HUES64 (cell line): Measurements from ENCODE around the gene DCHS1.

ENCODE experiments used
- H3K27ac ChIP-seq: 2 replicates; pipeline ENCODE4 v1.7.0; 2013; ENCODE audit warnings: low read depth, low read length, inconsistent platforms
- H3K27me3 ChIP-seq: 2 replicates; pipeline ENCODE4 v1.6.1; 2013; ENCODE audit warnings: mild to moderate bottlenecking, low read length; ENCODE audit not compliant: insufficient read depth
- H3K36me3 ChIP-seq: 2 replicates; pipeline ENCODE4 v1.6.1; 2013; ENCODE audit warnings: mild to moderate bottlenecking, low read length; ENCODE audit not compliant: insufficient read depth
- H3K4me1 ChIP-seq: 2 replicates; pipeline ENCODE4 v1.6.1; 2013; ENCODE audit warnings: mild to moderate bottlenecking, low read length, moderate library complexity; ENCODE audit not compliant: insufficient read depth
- H3K4me3 ChIP-seq: 2 replicates; pipeline ENCODE4 v1.5.1; 2013; ENCODE audit warnings: mild to moderate bottlenecking, low read length, moderate library complexity
- H3K9ac ChIP-seq: 2 replicates; pipeline ENCODE4 v1.6.1; 2013; ENCODE audit warnings: mild to moderate bottlenecking, low read depth, low read length
- H3K9me3 ChIP-seq: 2 replicates; pipeline ENCODE4 v1.6.1; 2013; ENCODE audit warnings: low read depth, low read length; ENCODE audit not compliant: insufficient read depth
- WGBS: fragments of 150-250, 120-280 bp; methylation state at CpG from one replicate; pipeline ENCODE4 v1.1.7; 2013; ENCODE audit warnings: missing lambda C conversion rate; 5-methylcytosine and 5-hydroxymethylcytosine counted together

The DCHS1 gene

DNA sequence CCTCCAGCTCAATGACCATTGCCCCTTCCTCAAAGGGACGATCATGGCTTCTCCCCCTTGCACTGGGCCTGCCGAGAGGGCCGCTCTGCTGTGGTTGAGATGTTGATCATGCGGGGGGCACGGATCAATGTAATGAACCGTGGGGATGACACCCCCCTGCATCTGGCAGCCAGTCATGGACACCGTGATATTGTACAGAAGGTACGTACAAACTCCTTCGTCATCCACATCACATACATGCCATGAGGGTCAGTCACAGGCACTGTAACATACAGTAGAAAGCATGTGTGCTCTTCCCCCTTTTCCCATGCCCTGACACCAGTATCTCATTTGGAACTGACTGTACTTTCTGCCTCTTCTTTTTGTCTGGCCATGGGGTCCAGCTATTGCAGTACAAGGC lies 47.6 kb downstream of the DCHS1 start:
- Histone ChIP-seq H3K4me1 (peaks cover 32% of the 10 kb centered on the region), H3K27ac (peak overlapping the region; percentile 78; the same call in 1 of the 2 replicates), H3K9ac (no peak overlapping the region), H3K36me3 (peaks cover 44% of the 10 kb centered on the region), H3K9me3 (no peaks in the 10 kb centered on the region), H3K27me3 (no peaks in the 10 kb centered on the region), H3K4me3 (no peak overlapping the region)
- WGBS = 90% methylated on average over 9 of the region's 9 CpGs

DNA sequence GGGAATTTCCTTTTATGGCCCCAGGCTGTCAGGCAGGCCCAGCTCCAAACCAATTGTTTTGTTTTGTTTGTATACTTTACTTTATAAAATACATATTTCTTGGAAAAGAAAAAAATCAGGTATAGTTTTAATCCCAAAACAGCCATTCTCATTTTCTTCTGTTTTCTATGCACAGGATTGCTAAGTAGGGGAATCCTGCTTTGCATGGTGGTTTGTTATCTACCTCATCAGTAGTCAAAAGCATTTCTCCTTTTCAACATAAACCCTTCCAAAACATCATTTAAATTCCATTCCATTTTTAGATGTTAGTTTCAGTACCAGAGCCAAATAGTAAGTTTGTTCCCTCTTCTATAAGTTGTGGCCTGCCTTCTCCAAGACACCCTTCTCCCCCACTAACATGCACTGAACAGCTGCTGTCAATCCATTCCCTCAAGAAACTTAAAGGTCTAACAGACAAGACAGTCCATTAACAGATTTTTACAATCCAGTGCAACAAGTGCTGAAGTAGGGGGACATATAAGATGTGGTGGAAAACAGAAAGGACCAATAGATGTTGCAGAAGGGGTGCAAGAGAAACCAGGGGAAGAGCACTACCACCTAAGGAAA lies 48.3 kb downstream of the DCHS1 start:
- peaks cover 34% of the 10 kb centered on the region for H3K4me1 ChIP-seq
- peak overlapping the region; percentile 6; the same call in 1 of the 2 replicates for H3K4me3 ChIP-seq
- peak overlapping the region; percentile 78 for H3K27ac ChIP-seq
- H3K27me3 ChIP-seq = no peaks in the 10 kb centered on the region
- H3K9ac ChIP-seq = peak overlapping the region; percentile 66; the same call in 1 of the 2 replicates
- H3K9me3 ChIP-seq = no peaks in the 10 kb centered on the region
- peaks cover 44% of the 10 kb centered on the region for H3K36me3 ChIP-seq

DNA sequence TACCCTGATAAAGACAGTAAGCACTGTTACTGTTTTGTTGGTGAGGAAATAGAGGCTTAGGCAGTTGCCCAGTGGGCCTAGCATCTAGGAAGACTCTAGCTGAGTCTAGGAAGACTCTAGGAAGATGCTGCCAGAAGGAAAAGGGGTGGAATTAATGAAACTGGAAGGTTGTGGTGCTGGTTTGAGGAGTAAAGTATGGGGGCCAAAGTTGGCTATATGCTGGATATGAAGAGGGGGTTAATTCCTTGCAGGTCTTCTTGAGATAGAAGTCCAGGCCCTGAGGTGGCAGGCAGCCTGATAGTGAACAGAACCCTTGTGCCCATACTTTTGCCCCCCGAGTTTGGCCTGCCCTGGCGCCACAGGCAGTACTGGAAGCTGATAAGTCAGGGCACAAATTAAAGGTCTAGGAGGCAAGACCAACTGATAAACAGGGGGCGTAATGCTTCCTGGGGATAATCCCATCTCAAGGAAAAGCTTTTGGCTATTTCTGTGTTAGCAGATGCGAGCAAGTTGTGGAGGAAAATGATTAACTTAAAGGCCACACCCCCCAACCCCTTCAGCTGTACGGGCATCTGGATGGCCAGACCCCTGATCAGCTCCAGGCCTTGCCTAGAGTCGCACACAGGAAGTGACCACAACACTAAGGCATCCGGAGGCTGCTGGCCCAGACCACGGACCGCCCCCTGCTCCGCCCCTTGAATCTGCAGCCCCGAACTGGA lies 49.0 kb downstream of the DCHS1 start:
- Histone ChIP-seq H3K4me3 (peak overlapping the region; percentile 31), H3K4me1 (peaks cover 36% of the 10 kb centered on the region), H3K9ac (peak overlapping the region; percentile 48; the same call in 1 of the 2 replicates), H3K27ac (peak overlapping the region; percentile 90), H3K27me3 (no peaks in the 10 kb centered on the region), H3K36me3 (peaks cover 45% of the 10 kb centered on the region), H3K9me3 (no peaks in the 10 kb centered on the region)
- 26% methylated on average over 11 of the region's 11 CpGs for WGBS

DNA sequence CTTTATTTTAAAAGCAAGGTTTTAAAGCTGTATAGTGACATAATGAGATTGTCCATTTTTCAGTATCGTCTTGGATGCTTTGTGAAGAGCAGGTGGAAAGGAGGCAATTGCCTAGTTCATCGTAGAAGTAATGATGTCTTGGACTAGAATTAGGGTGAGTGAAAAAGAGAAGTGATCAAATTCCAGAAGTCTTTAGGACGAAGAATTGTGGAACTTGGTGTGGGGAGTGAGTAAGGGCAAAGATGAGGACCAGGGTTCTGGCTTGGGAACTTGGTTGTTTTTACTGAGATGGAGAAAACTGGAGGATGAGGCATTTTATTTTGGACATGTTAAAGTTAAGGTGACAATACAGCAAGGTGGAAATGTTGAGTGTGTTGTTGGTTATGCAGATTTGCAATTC lies 50.8 kb downstream of the DCHS1 start:
- Histone ChIP-seq H3K9ac (peak overlapping the region; percentile 88), H3K4me3 (peak overlapping the region; percentile 81), H3K27ac (peak overlapping the region; percentile 84), H3K27me3 (no peaks in the 10 kb centered on the region), H3K4me1 (peaks cover 31% of the 10 kb centered on the region), H3K36me3 (peaks cover 47% of the 10 kb centered on the region), H3K9me3 (no peaks in the 10 kb centered on the region)
- 61% methylated on average over 3 of the region's 3 CpGs for WGBS

DNA sequence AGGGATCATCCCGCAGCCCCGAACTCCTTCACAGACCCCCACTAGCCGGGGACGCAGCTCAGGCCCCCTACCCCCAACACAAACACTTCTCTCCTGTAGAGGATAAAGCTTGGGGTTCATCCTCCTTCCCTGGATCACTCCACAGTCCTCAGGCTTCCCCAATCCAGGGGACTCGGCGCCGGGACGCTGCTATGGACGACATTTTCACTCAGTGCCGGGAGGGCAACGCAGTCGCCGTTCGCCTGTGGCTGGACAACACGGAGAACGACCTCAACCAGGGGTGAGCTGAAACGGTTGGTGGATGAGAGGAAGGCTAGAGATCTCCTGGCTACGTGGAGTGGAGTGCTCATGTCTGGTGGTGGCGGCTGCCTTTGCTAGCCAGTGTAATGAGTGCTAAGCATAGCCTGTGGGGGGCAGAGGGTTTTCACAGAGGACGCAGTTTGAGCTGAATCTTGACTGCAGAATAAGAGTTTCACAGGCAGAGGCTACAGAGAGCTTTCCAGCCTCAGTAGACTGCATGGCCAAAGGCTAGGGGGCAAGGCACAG lies 51.5 kb downstream of the DCHS1 start:
- Histone ChIP-seq H3K27me3 (no peaks in the 10 kb centered on the region), H3K4me1 (peaks cover 31% of the 10 kb centered on the region), H3K27ac (peak overlapping the region; percentile 84), H3K9ac (peak overlapping the region; percentile 88), H3K36me3 (peaks cover 46% of the 10 kb centered on the region), H3K4me3 (peak overlapping the region; percentile 81), H3K9me3 (no peaks in the 10 kb centered on the region)
- under 1% methylated on average over 20 of the region's 20 CpGs for WGBS

DNA sequence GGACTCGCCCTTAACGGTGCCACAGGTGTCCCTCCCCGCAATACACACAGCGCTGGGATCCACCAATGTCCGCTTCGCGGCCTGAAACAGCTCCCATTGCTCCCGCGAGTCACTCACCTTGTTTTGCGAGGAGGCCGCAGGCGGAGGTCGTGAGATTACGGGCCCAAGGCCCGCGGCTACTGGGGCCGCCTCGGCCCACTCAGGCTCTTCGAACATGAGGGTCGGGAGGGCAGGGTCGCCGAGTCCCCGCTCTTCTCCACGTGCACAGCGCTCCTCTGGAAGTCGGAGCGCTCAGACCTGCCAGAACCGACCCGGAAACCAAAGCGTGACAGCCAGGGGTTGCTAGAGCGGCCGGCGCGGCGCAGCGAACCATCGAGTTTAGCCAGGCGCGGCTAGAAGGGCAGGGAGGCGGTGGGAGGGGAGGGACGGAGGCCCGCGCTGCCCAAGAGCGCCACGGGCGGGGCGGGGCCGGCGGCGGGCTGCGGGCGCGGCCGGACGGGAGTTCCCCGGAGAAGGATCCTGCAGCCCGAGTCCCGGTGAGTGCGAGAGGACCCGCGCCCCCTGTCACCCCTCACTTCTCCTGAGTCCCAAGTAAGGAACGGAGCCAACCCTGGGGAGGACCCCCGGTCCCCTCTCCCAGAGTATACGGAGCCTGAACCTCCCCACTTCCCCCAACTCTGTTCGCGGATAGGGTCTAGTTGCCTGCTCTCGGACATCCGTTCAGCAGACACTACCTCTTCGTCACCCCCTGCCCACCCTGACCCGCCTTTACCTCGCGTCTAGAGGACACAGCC lies 52.1 kb downstream of the DCHS1 start, which contains the start of the genes ILK and RRP8:
Gene ILK (plus strand): TSS at position 488 of the 794 bp plus-strand sequence. CDS start 498 bp downstream, outside the sequence.
Gene RRP8 (minus strand): TSS at position 330 of the 794 bp plus-strand sequence. CDS start 114 bp downstream, at position 216.
- H3K9ac ChIP-seq = peak within 1 kb of the TSS; percentile 88
- peaks cover 45% of the 10 kb centered on the region for H3K36me3 ChIP-seq
- H3K27me3 ChIP-seq = no peaks in the 10 kb centered on the region
- H3K4me1 ChIP-seq = peaks cover 31% of the 10 kb centered on the region
- no peaks in the 10 kb centered on the region for H3K9me3 ChIP-seq
- H3K27ac ChIP-seq = peak within 1 kb of the TSS; percentile 84
- H3K4me3 ChIP-seq = peak within 1 kb of the TSS; percentile 81
- WGBS = under 1% methylated on average over 72 of the region's 72 CpGs

DNA sequence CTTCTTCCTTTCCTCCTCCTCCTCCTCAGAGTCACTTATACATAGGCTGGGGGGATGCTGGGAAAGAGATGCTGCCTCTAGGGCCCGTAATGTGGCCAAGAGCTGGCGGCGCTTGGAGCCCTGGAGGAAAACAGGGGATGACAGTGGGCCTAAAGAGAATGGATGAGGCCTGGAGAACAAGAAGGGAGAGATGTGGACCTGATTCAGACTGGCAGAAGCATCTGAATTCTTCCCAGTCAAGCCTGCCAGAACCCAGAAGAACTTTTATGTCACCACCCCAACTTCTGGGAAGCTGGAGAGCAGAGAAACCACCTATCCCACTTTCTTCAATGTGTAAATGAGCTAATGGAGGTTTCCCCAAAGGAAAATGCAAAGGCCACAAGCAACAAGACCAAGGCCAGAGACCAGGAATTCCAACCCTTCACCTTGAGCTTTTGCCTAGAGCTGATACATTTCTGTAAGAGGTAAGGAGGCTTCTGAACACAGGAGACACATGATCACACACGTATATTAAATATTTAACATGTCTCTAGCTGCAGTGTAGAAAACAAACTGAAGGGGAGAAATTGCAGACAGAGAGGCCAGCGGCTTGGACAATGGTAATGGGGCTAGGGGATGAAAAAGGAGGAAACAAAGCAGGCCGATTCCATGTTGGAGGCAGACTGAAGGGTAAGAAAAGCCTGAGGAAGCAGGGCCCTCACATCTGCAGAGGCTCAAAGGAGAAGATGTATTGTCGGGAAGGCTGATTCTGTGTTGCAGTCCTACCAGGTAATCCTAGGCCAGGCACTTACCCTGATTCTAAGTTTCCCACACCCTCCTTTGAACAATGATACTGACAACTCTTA lies 53.3 kb downstream of the DCHS1 start:
- WGBS = 69% methylated on average over 6 of the region's 7 CpGs
- H3K9me3 ChIP-seq = no peaks in the 10 kb centered on the region

DNA sequence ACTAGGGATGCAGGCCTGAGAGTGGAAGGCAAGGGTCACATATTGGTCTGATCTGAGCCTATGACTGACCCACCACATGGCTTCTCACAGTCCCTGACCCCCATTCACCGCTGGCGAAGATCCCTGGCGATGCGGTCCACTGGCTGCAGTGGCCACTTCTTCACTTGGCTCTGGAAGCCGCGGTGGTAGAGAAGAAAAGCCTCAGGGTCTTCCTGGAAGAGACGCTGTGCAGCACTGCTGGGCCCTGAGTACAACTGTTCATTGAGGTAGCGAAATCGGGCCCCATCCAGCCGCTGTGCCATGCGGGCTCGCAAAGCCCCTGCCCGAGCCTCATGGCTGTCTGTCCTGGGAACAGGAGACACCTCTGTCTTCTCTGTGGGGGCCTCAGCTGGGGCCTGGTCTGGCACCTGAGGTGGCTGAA lies 54.6 kb downstream of the DCHS1 start:
- Histone ChIP-seq H3K9me3 (no peaks in the 10 kb centered on the region), H3K36me3 (peaks cover 46% of the 10 kb centered on the region), H3K27ac (no peak overlapping the region), H3K27me3 (no peaks in the 10 kb centered on the region), H3K9ac (no peak overlapping the region), H3K4me1 (peaks cover 16% of the 10 kb centered on the region), H3K4me3 (no peak overlapping the region)
- WGBS = 97% methylated on average over 13 of the region's 13 CpGs

More for the DNA sequence above, 53.3 kb downstream of the DCHS1 start:
- Histone ChIP-seq H3K4me1 (peaks cover 27% of the 10 kb centered on the region), H3K4me3 (peak overlapping the region; percentile 81), H3K27ac (no peak overlapping the region), H3K36me3 (peaks cover 39% of the 10 kb centered on the region), H3K27me3 (no peaks in the 10 kb centered on the region), H3K9ac (peak overlapping the region; percentile 88)

DNA sequence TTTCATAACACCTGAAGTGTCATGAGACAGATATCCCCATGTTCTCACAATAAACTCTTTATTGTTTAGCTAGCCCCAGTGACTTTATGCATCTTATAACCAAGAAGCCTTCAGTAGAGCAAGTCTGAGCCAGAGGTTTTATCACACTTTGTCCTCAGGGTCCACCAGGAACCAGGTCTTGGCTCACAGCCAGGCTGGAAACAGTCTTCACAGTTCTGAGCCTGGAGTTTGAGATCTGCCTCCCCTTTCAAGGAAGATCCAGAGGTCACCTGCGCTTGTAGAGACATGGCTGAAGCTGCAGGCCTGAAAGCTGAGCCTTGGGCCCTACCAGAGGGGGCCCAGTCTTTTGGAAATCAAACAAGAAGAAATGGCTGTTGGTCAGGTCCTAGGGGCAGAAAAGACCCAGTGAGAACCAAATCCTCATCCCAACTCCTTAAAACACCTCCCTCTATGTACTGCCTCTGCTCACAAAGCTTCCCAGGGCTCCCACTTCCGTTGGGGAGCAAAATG lies 55.7 kb downstream of the DCHS1 start:
- H3K9me3 ChIP-seq = no peaks in the 10 kb centered on the region
- H3K4me3 ChIP-seq = no peak overlapping the region
- H3K27ac ChIP-seq = no peak overlapping the region
- peaks cover 52% of the 10 kb centered on the region for H3K36me3 ChIP-seq
- H3K27me3 ChIP-seq = no peaks in the 10 kb centered on the region
- WGBS = 92% methylated on average over 2 of the region's 2 CpGs
- H3K4me1 ChIP-seq = peaks cover 10% of the 10 kb centered on the region
- no peak overlapping the region for H3K9ac ChIP-seq

DNA sequence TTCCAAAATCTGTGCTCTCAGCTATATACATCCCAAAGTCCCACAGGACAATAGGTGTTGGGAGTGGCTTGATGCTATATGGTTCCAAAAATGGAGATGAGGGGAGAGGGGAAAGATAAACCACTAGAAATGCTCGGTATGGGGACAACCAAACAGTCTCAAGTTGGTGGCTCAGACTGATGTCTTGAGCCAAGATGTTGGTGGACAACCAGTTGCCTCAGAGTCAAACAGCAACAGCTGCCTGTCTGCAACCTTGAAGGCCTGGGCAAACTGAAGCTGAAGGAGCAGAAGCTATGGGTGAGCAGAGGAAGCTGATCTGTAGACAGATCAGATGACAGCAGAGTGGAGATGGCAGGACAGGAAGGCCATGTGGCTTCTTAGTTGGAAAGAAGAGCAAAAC lies 56.2 kb downstream of the DCHS1 start:
- peaks cover 6% of the 10 kb centered on the region; the same call in 1 of the 2 replicates for H3K4me1 ChIP-seq
- peaks cover 52% of the 10 kb centered on the region for H3K36me3 ChIP-seq

More for the DNA sequence above, 56.2 kb downstream of the DCHS1 start:
- no peaks in the 10 kb centered on the region for H3K9me3 ChIP-seq
- H3K27ac ChIP-seq = no peak overlapping the region
- no peak overlapping the region for H3K4me3 ChIP-seq
- 88% methylated on average over 1 of the region's 1 CpG for WGBS
- H3K9ac ChIP-seq = no peak overlapping the region
- H3K27me3 ChIP-seq = no peaks in the 10 kb centered on the region
